CD14-positive monocyte (primary cell): ENCODE measurements around the gene MEOX2. TPM values are rescaled to one million over a fixed set of nuclear protein-coding genes. Genes with fewer than 3 reads are reported as not detected.

ENCODE experiments used
- DNase-seq, 3 donors: peaks; one replicate each; pipeline ENCODE4 v3.0.0-alpha.2; 2011 to 2022
- H2AFZ ChIP-seq: 2 replicates; pipeline ENCODE4 v1.6.0; 2012; ENCODE audit warnings: mild to moderate bottlenecking, low read depth, low read length, inconsistent platforms; ENCODE audit not compliant: insufficient read depth, poor library complexity, severe bottlenecking
- H3K27ac ChIP-seq, 2 donors: 1 replicate in 1 of 2; 2 replicates in 1 of 2; pipeline ENCODE4 v1.5.1; 2012 to 2013; ENCODE audit warnings: low read length in 2 of 2, control low read depth in 1 of 2, inconsistent platforms in 1 of 2, low read depth in 1 of 2, mild to moderate bottlenecking in 1 of 2
- H3K27me3 ChIP-seq, 2 donors: one replicate each; pipeline versions ENCODE4 v1.6.0 to v1.6.1; 2011 to 2013; ENCODE audit warnings: low read length in 2 of 2; ENCODE audit not compliant: control insufficient read depth in 2 of 2, insufficient read depth in 2 of 2
- H3K36me3 ChIP-seq, 2 donors: replicated peaks in 1 of 2; 1 replicate in 1 of 2; 2 replicates in 1 of 2; pipeline versions ENCODE4 v1.5.1 to v1.6.1; 2012 to 2013; ENCODE audit warnings: low read length in 2 of 2, control low read depth in 1 of 2, inconsistent platforms in 1 of 2, mild to moderate bottlenecking in 1 of 2; ENCODE audit not compliant: insufficient read depth in 2 of 2, control insufficient read depth in 1 of 2
- H3K4me1 ChIP-seq, 2 donors: 1 replicate in 1 of 2; 2 replicates in 1 of 2; pipeline versions ENCODE4 v1.5.1 to v1.6.1; 2012 to 2013; ENCODE audit warnings: low read length in 2 of 2, control low read depth in 1 of 2, inconsistent platforms in 1 of 2, mild to moderate bottlenecking in 1 of 2, moderate library complexity in 1 of 2; ENCODE audit not compliant: insufficient read depth in 2 of 2, control insufficient read depth in 1 of 2
- H3K4me2 ChIP-seq: replicated peaks from 2 replicates; pipeline ENCODE3; 2012; ENCODE audit warnings: low read length, moderate library complexity, mild to moderate bottlenecking; ENCODE audit not compliant: poor library complexity, severe bottlenecking; ENCODE audit errors: extremely low read depth
- H3K4me3 ChIP-seq, 3 experiments: fragments of 200-600 bp in 1 of 3; sonication (generic) in 1 of 3; replicated peaks in 1 of 3; 1 replicate in 2 of 3; 2 replicates in 1 of 3; pipeline ENCODE4 v1.5.1; 2011 to 2013; ENCODE audit warnings: low read length in 3 of 3, mild to moderate bottlenecking in 3 of 3, control low read depth in 2 of 3, low read depth in 2 of 3, inconsistent platforms in 1 of 3, moderate library complexity in 1 of 3
- H3K79me2 ChIP-seq: 2 replicates; pipeline ENCODE4 v1.6.0; 2012; ENCODE audit warnings: mild to moderate bottlenecking, control low read depth, inconsistent platforms, low read length, moderate library complexity; ENCODE audit not compliant: insufficient read depth
- H3K9ac ChIP-seq: 2 replicates; pipeline ENCODE4 v1.6.0; 2017; ENCODE audit warnings: low read length, mild to moderate bottlenecking; ENCODE audit not compliant: insufficient read depth, poor library complexity, severe bottlenecking
- H3K9me3 ChIP-seq, 2 donors: replicated peaks in 1 of 2; 1 replicate in 1 of 2; 2 replicates in 1 of 2; pipeline versions ENCODE4 v1.5.1 to v1.6.1; 2012 to 2013; ENCODE audit warnings: low read length in 2 of 2, control low read depth in 1 of 2; ENCODE audit not compliant: control insufficient read depth in 1 of 2, insufficient read depth in 1 of 2
- H4K20me1 ChIP-seq: 2 replicates; pipeline ENCODE4 v1.6.0; 2012; ENCODE audit warnings: mild to moderate bottlenecking, low read length, control low read depth, moderate library complexity; ENCODE audit not compliant: insufficient read depth
- H3K27ac Mint-ChIP-seq, 7 donors: one replicate each; pipeline ENCODE4 v1.8.0; 2020; ENCODE audit warnings: mild to moderate bottlenecking in 7 of 7, mixed read lengths in 7 of 7, moderate library complexity in 6 of 7, inconsistent platforms in 2 of 7
- H3K27me3 Mint-ChIP-seq, 3 donors: one replicate each; pipeline ENCODE4 v1.8.0; 2021 to 2022; ENCODE audit warnings: low read depth in 3 of 3, mild to moderate bottlenecking in 3 of 3, mixed read lengths in 3 of 3, moderate library complexity in 3 of 3, inconsistent platforms in 1 of 3
- H3K36me3 Mint-ChIP-seq, 2 donors: one replicate each; pipeline ENCODE4 v1.8.0; 2020; ENCODE audit warnings: mixed read lengths in 2 of 2, inconsistent platforms in 1 of 2, mild to moderate bottlenecking in 1 of 2
- H3K4me1 Mint-ChIP-seq: one replicate; pipeline ENCODE4 v1.8.0; 2020; ENCODE audit warnings: mild to moderate bottlenecking, mixed read lengths
- H3K4me3 Mint-ChIP-seq, 2 donors: one replicate each; pipeline ENCODE4 v1.8.0; 2020; ENCODE audit warnings: mild to moderate bottlenecking in 2 of 2, mixed read lengths in 2 of 2, moderate library complexity in 1 of 2
- H3K9me3 Mint-ChIP-seq, 7 donors: one replicate each; pipeline ENCODE4 v1.8.0; 2020 to 2022; ENCODE audit warnings: mixed read lengths in 7 of 7, mild to moderate bottlenecking in 6 of 7, moderate library complexity in 6 of 7, inconsistent platforms in 2 of 7
- WGBS: methylation state at CpG from one replicate; pipeline ENCODE4 v1.1.5; 2013; ENCODE audit warnings: missing lambda C conversion rate; ENCODE audit not compliant: insufficient coverage; 5-methylcytosine and 5-hydroxymethylcytosine counted together
- intact Hi-C, 2 donors: fragments of 100-400 bp; cut with micrococcal nuclease; formaldehyde crosslinking; loops; one replicate each; pipeline versions ENCODE4 v1.15.0 to v1.15.1; 2023
- polyA plus RNA-seq, 3 donors: library from polyadenylated mRNA; depleted of rRNA in 1 of 3; unstranded in 2 of 3; stranded (reverse) in 1 of 3; fragments of 300-500 nt in 2 of 3; fragments of >200 nt in 1 of 3; fragmentation: Illumina TruSeq in 2 of 3; gene quantifications; 1 replicate in 2 of 3; 2 replicates in 1 of 3; pipeline ENCODE4 v1.2.3, GENCODE V29; 2012 to 2021
- TF ChIP-seq, protein P1 (sequence below): fragments of 200-600 bp; IDR thresholded peaks from one replicate; pipeline ENCODE4 v1.8.0; 2022; ENCODE audit warnings: antibody characterized with exemption, mild to moderate bottlenecking

The MEOX2 gene
- polyA plus RNA-seq, 3 donors: not detected

- WGBS: no CpG with 5 or more reads among the region's 3 CpGs
- Mint-ChIP-seq H3K36me3 (no peaks in the 10 kb centered on the region), H3K27ac (no peak overlapping the region), H3K9me3 (peaks cover 4 to 9% (median 6%) of the 10 kb centered on the region in 7 donors), H3K4me1 (no peaks in the 10 kb centered on the region), H3K27me3 (no peaks in the 10 kb centered on the region), H3K4me3 (no peak overlapping the region)
- no peak overlapping the region for H3K27ac ChIP-seq
- intact Hi-C loops: no loop called here
- no peaks in the 10 kb centered on the region for H4K20me1 ChIP-seq
- no peaks in the 10 kb centered on the region for H3K27me3 ChIP-seq
- peaks cover 7 to 9% of the 10 kb centered on the region in 2 donors for H3K9me3 ChIP-seq
- no peak overlapping the region for H2AFZ ChIP-seq
- no peak overlapping the region for H3K9ac ChIP-seq
- H3K36me3 ChIP-seq: no peaks in the 10 kb centered on the region
- no peaks in the 10 kb centered on the region for H3K79me2 ChIP-seq
- H3K4me1 ChIP-seq: no peaks in the 10 kb centered on the region
- H3K4me3 ChIP-seq: no peak overlapping the region
- H3K4me2 ChIP-seq: no peak overlapping the region
- DNase-seq: no peak
- TF ChIP-seq, protein P1, sequence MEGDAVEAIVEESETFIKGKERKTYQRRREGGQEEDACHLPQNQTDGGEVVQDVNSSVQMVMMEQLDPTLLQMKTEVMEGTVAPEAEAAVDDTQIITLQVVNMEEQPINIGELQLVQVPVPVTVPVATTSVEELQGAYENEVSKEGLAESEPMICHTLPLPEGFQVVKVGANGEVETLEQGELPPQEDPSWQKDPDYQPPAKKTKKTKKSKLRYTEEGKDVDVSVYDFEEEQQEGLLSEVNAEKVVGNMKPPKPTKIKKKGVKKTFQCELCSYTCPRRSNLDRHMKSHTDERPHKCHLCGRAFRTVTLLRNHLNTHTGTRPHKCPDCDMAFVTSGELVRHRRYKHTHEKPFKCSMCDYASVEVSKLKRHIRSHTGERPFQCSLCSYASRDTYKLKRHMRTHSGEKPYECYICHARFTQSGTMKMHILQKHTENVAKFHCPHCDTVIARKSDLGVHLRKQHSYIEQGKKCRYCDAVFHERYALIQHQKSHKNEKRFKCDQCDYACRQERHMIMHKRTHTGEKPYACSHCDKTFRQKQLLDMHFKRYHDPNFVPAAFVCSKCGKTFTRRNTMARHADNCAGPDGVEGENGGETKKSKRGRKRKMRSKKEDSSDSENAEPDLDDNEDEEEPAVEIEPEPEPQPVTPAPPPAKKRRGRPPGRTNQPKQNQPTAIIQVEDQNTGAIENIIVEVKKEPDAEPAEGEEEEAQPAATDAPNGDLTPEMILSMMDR: no peak
These were observed 105.0 kb downstream of the MEOX2 start for GRCh38 chr7:15581352-15581951.

- DNase-seq: no peak
- Mint-ChIP-seq H3K27ac (no peak overlapping the region), H3K9me3 (peaks cover 4 to 10% (median 6%) of the 10 kb centered on the region in 7 donors), H3K4me1 (no peaks in the 10 kb centered on the region), H3K36me3 (no peaks in the 10 kb centered on the region), H3K4me3 (no peak overlapping the region), H3K27me3 (no peaks in the 10 kb centered on the region)
- Histone ChIP-seq H3K4me2 (no peak overlapping the region), H3K9me3 (peaks cover 7 to 10% of the 10 kb centered on the region in 2 donors), H3K27ac (no peak overlapping the region), H3K27me3 (no peaks in the 10 kb centered on the region), H2AFZ (no peak overlapping the region), H3K4me1 (no peaks in the 10 kb centered on the region), H3K79me2 (no peaks in the 10 kb centered on the region), H4K20me1 (no peaks in the 10 kb centered on the region), H3K4me3 (no peak overlapping the region), H3K9ac (no peak overlapping the region), H3K36me3 (no peaks in the 10 kb centered on the region)
- intact Hi-C loops: no loop called here
- 100% methylated on average over 1 of the region's 3 CpGs for WGBS
- TF ChIP-seq, protein P1: no peak
These were observed 105.7 kb downstream of the MEOX2 start for GRCh38 chr7:15580604-15581351.
